ENCODE measurements around the gene SAMD13. TPM values are rescaled to one million over a fixed set of nuclear protein-coding genes. Genes with fewer than 3 reads are reported as not detected.

Gene SAMD13
- total and polyA plus RNA-seq, 10 of the 15 experiments (the other 5 are each of a cell fraction or from before 2014, with no cell fraction given), result 0.81 to 1.9 (median 1.2) TPM; not detected in 1

DNA sequence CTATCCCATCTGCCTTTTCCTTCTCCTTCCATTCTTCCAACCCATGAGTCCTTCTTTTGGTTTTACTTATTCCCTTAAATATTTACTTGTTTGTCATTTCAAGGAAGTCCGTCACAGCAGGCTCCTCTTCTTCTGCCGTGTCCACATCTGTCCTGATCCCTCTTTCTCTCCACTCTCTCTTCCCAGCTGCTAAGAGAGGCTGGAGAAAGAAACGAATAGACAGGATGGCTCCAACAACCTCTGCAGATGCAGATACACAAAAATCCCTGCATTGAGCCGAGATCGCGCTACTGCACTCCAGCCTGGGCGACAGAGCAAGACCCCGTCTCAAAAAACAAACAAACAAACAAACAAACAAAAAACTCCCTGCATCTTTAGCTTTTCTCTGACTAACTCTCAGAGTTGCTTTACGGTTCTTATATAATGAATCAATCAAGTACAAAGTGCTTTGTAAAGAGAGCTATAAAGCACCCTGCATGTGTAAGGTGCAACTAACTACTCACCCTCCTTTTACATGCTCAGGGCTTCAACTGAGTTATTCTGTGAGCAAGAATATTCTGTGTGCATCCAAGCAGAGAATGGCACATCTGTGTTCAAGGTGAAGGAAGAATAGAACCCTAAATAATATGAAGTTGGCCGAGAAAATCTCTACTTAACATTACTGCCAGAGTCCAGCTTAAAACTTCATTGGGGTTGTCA, 3.8 kb upstream of the SAMD13 start:
- Histone ChIP-seq H3K27ac (ENCODE audit: control insufficient read depth, insufficient read depth) (no peak overlapping the region), H3K27me3 (replicated peaks in 1 of 2; ENCODE audit: control insufficient read depth in 2 of 2, insufficient read depth in 2 of 2, low read length in 1 of 2) (no peaks in the 10 kb centered on the region), H4K20me1 (ENCODE audit: control insufficient read depth, insufficient read depth) (no peaks in the 10 kb centered on the region), H3K36me3 (ENCODE audit: control insufficient read depth in 2 of 2, insufficient read depth in 2 of 2, low read length in 1 of 2) (no peaks in the 10 kb centered on the region), H3K4me2 (ENCODE audit: control insufficient read depth, insufficient read depth) (peak overlapping the region; percentile 58), H3K9ac (ENCODE audit: control insufficient read depth, insufficient read depth, low read length) (no peak overlapping the region; the same call in 1 of the 2 replicates), H3K4me3 (peak overlapping the region; percentile 88), H2AFZ (ENCODE audit: control insufficient read depth, low read depth, low read length) (peak overlapping the region; percentile 70), H3K9me3 (replicated peaks; ENCODE audit: control insufficient read depth, insufficient read depth, low read length) (no peaks in the 10 kb centered on the region; the same call in 2 of the 3 replicates), H3K79me2 (ENCODE audit: control insufficient read depth, insufficient read depth, low read length) (no peaks in the 10 kb centered on the region), H3K4me1 (ENCODE audit: control insufficient read depth, insufficient read depth, low read length) (peaks cover 10% of the 10 kb centered on the region; the same call in 1 of the 2 replicates)
- ATAC-seq, result no peak
- FAIRE-seq, result no peak
- BruUV-seq (replicated peaks), result no TSS peak
- TF ChIP-seq TCF3 (IDR thresholded peaks at IDR 0.05; ENCODE audit: borderline replicate concordance, insufficient read depth, low read depth, low read length) (no peak), MTA2 (IDR thresholded peaks at IDR 0.05; ENCODE audit: low read depth) (no peak), ZNF384 (IDR thresholded peaks at IDR 0.05; ENCODE audit: borderline replicate concordance, low read depth, low read length) (no peak), NR2F1 (conservative IDR thresholded peaks at IDR 0.05) (no peak), SRF (IDR thresholded peaks at IDR 0.05; ENCODE audit: low read depth in 2 of 2, low read length in 2 of 2) (no peak), SMAD1 (IDR thresholded peaks at IDR 0.05; ENCODE audit: low read depth, partially characterized antibody) (no peak), CBX5 (IDR thresholded peaks at IDR 0.05; ENCODE audit: low read depth) (no peak), CREB1 (IDR thresholded peaks at IDR 0.05; ENCODE audit: low read depth) (no peak), CHD2 (IDR thresholded peaks at IDR 0.05; ENCODE audit: borderline replicate concordance, low read depth, low read length) (no peak), NR2C2 (IDR thresholded peaks at IDR 0.05; ENCODE audit: borderline replicate concordance, control insufficient read depth, insufficient read length, low read depth) (no peak), KLF5 (IDR thresholded peaks at IDR 0.05; ENCODE audit: partially characterized antibody) (no peak), SMARCA5 (IDR thresholded peaks at IDR 0.05) (no peak), LARP7 (IDR thresholded peaks at IDR 0.05) (no peak)
- TF ChIP-seq, protein P1, sequence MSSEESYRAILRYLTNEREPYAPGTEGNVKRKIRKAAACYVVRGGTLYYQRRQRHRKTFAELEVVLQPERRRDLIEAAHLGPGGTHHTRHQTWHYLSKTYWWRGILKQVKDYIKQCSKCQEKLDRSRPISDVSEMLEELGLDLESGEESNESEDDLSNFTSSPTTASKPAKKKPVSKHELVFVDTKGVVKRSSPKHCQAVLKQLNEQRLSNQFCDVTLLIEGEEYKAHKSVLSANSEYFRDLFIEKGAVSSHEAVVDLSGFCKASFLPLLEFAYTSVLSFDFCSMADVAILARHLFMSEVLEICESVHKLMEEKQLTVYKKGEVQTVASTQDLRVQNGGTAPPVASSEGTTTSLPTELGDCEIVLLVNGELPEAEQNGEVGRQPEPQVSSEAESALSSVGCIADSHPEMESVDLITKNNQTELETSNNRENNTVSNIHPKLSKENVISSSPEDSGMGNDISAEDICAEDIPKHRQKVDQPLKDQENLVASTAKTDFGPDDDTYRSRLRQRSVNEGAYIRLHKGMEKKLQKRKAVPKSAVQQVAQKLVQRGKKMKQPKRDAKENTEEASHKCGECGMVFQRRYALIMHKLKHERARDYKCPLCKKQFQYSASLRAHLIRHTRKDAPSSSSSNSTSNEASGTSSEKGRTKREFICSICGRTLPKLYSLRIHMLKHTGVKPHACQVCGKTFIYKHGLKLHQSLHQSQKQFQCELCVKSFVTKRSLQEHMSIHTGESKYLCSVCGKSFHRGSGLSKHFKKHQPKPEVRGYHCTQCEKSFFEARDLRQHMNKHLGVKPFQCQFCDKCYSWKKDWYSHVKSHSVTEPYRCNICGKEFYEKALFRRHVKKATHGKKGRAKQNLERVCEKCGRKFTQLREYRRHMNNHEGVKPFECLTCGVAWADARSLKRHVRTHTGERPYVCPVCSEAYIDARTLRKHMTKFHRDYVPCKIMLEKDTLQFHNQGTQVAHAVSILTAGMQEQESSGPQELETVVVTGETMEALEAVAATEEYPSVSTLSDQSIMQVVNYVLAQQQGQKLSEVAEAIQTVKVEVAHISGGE (CRISPR knock-in tag; IDR thresholded peaks at IDR 0.05), result no peak
- TF ChIP-seq, protein P2, sequence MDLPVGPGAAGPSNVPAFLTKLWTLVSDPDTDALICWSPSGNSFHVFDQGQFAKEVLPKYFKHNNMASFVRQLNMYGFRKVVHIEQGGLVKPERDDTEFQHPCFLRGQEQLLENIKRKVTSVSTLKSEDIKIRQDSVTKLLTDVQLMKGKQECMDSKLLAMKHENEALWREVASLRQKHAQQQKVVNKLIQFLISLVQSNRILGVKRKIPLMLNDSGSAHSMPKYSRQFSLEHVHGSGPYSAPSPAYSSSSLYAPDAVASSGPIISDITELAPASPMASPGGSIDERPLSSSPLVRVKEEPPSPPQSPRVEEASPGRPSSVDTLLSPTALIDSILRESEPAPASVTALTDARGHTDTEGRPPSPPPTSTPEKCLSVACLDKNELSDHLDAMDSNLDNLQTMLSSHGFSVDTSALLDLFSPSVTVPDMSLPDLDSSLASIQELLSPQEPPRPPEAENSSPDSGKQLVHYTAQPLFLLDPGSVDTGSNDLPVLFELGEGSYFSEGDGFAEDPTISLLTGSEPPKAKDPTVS (IDR thresholded peaks at IDR 0.05; ENCODE audit: low read depth, low read length), result no peak
- TF ChIP-seq, protein P3, sequence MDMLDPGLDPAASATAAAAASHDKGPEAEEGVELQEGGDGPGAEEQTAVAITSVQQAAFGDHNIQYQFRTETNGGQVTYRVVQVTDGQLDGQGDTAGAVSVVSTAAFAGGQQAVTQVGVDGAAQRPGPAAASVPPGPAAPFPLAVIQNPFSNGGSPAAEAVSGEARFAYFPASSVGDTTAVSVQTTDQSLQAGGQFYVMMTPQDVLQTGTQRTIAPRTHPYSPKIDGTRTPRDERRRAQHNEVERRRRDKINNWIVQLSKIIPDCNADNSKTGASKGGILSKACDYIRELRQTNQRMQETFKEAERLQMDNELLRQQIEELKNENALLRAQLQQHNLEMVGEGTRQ (IDR thresholded peaks at IDR 0.05; ENCODE audit: borderline replicate concordance, low read depth, low read length), result no peak
- TF ChIP-seq, protein P4, sequence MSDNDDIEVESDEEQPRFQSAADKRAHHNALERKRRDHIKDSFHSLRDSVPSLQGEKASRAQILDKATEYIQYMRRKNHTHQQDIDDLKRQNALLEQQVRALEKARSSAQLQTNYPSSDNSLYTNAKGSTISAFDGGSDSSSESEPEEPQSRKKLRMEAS (IDR thresholded peaks at IDR 0.05; ENCODE audit: low read depth, low read length), result no peak
- intact Hi-C loops (cut with micrococcal nuclease; ENCODE audit: unreplicated experiment), result no loop called here
- POLR2A ChIA-PET, result no interaction called here
- RAD21 ChIA-PET (ENCODE audit: unreplicated experiment), result no interaction called here
- in situ Hi-C loops (cut with MboI), result no loop called here
- no peak for DNase-seq (ENCODE audit: low read depth, low spot score)
- SMC1A ChIA-PET (ENCODE audit: uncharacterized antibody, unreplicated experiment), result interaction anchor here (1.1 kb wide), 1 partner anchor 317 kb away, joined by 3 read pairs; no protein-coding TSS in a partner anchor
- CTCF ChIA-PET, result no interaction called here
- WGBS (ENCODE audit: insufficient coverage, insufficient replicate concordance, low lambda C conversion rate, missing lambda C conversion rate), result 39% methylated on average over 10 of the region's 10 CpGs

Data from GM12878 (cell line).